ENCODE results near the gene HCN4.
"Not testable (repeated sequence)": the region's sequence is repeated elsewhere in the genome, so short reads cannot be mapped to it uniquely, and the experiment has no call there.

HCN4 gene

GRCh38 chr15:73323956-73324355 lies 44.8 kb downstream of the HCN4 start:
- no peak for ATAC-seq

- no peak for ATAC-seq
Measured at GRCh38 chr15:73323374-73323955, 45.3 kb downstream of the HCN4 start.

GRCh38 chr15:73322665-73323373 lies 45.9 kb downstream of the HCN4 start:
- ATAC-seq: no peak

GRCh38 chr15:73321496-73322450 lies 47.0 kb downstream of the HCN4 start:
- ATAC-seq: no peak

- ATAC-seq: no peak
Measured at GRCh38 chr15:73320619-73321180, 48.1 kb downstream of the HCN4 start.

- no peak for ATAC-seq
Measured at GRCh38 chr15:73319460-73320245, 49.1 kb downstream of the HCN4 start.

- peak; percentile 41 to 48 for ATAC-seq
Measured at GRCh38 chr15:73318463-73319351, 50.1 kb downstream of the HCN4 start.

GRCh38 chr15:73317651-73318462 lies 50.9 kb downstream of the HCN4 start:
- no peak for ATAC-seq

GRCh38 chr15:73313861-73314260 lies 54.9 kb downstream of the HCN4 start:
- ATAC-seq: no peak

GRCh38 chr15:73308305-73308704 lies 60.5 kb downstream of the HCN4 start:
- ATAC-seq: no peak

GRCh38 chr15:73305331-73306211 lies 63.2 kb downstream of the HCN4 start:
- peak in 1 of 2 donors; percentile 24 for ATAC-seq

- ATAC-seq: no peak
Measured at GRCh38 chr15:73303636-73304035, 65.1 kb downstream of the HCN4 start.

GRCh38 chr15:73300286-73300685 lies 68.5 kb downstream of the HCN4 start:
- not testable (repeated sequence) for ATAC-seq

GRCh38 chr15:73298522-73299245 lies 70.1 kb downstream of the HCN4 start:
- ATAC-seq: no peak

GRCh38 chr15:73296609-73297353 lies 72.0 kb downstream of the HCN4 start:
- no peak for ATAC-seq

- no peak for ATAC-seq
Measured at GRCh38 chr15:73295630-73296286, 73.0 kb downstream of the HCN4 start.

- no peak for ATAC-seq
Measured at GRCh38 chr15:73293773-73294172, 75.0 kb downstream of the HCN4 start.
